Right cardiac atrium (tissue), 5 donors: ENCODE results near the gene HOXA6. TPM values are rescaled to one million over a fixed set of nuclear protein-coding genes. Genes with fewer than 3 reads are reported as not detected.

ENCODE experiments used
- ATAC-seq, 2 donors: fragments of 200-7000 bp; cut with Tn5 transposase; one replicate each; pipeline versions ENCODE4 v1.8.0 to v1.9.1; 2020; ENCODE audit warnings: moderate library complexity in 2 of 2, mild to moderate bottlenecking in 1 of 2
- DNase-seq, 3 donors: peaks; one replicate each; pipeline ENCODE4 v3.0.0-alpha.2; 2020
- H3K27ac ChIP-seq: one replicate; pipeline ENCODE4 v1.5.1; 2013; ENCODE audit warnings: mild to moderate bottlenecking, low read length, control low read depth, moderate library complexity
- H3K27me3 ChIP-seq: one replicate; pipeline ENCODE4 v1.6.1; 2013; ENCODE audit not compliant: control insufficient read depth, insufficient read depth
- H3K4me1 ChIP-seq: one replicate; pipeline ENCODE4 v1.6.1; 2013; ENCODE audit warnings: low read length; ENCODE audit not compliant: control insufficient read depth, insufficient read depth
- H3K4me3 ChIP-seq: one replicate; pipeline ENCODE4 v1.5.1; 2013; ENCODE audit warnings: low read length, control low read depth
- H3K9me3 ChIP-seq: one replicate; pipeline ENCODE4 v1.6.1; 2013; ENCODE audit warnings: low read length; ENCODE audit not compliant: control insufficient read depth
- WGBS: extraction: QIAGEN DNeasy Blood & Tissue Kit; methylation state at CpG from one replicate; pipeline ENCODE4 v1.1.7; 2013; 5-methylcytosine and 5-hydroxymethylcytosine counted together
- intact Hi-C, 4 donors: fragments of 100-400 bp; cut with DNase I; formaldehyde crosslinking; loops; one replicate each; pipeline versions ENCODE4 v1.11.0 to v1.14.0; 2022 to 2023
- polyA plus RNA-seq: library from polyadenylated mRNA; stranded (reverse); fragments of 200-250 nt; gene quantifications from one replicate; pipeline ENCODE4 v1.2.3, GENCODE V29; 2013
- total RNA-seq, 4 donors: library from RNA; stranded (reverse); fragmentation: NEBNext Ultra II Directional; extraction: Animal tissue kit (Norgen Biotek cat#: 25700); gene quantifications; one replicate each; pipeline ENCODE4 v1.2.1, GENCODE V29; 2021
- donor health status: healthy with polysubstance abuse.
- donor health status: DM: no; HTN: yes; CAD: no.
- donor health status: DM: no; HTN: no; CAD: no.
- donor health status: DM: no; HTN: yes; CAD: no; lungs with severe emphysema.
- donor health status: DM: yes; HTN: yes; CAD: no.

HOXA6 gene
- total and polyA plus RNA-seq, 5 donors, result not detected

DNA sequence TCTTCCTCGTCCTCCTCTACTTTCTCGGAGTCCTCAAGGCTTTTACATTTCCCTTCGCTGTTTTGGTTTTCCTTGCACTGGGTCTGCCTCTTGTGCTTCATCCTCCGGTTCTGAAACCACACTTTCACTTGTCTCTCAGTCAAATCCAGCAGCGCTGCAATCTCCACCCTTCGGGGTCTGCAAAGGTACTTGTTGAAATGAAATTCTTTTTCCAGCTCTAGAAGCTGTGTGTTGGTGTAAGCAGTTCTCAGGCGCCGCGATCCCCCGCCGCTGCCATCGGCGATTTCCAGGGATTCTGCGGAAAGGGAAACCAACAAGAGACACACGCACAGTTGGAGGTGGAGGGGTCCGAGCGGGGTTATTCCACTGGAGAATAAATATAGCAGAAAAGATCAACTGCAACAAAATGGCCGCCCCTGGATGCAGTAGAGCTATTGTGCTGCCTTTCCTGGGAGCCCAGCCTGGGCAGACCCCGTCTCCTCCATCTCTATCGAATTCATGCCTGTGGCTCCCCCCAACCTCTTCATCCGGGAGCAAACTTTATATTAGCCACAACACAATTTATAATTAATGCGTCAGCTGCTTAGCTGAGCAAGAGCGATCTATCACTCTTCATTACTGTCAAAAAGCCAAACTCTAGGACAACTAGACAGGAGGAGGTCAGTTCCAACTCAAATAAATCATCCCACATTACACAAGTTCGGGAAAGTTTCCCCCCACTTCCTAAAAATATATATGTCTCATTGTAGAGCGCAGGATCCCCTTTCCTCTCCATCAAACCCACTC, 46.2 kb downstream of the HOXA6 start:
- Histone ChIP-seq H3K9me3 (no peaks in the 10 kb centered on the region), H3K27me3 (no peaks in the 10 kb centered on the region), H3K4me1 (no peaks in the 10 kb centered on the region), H3K27ac (peak overlapping the region; percentile 75), H3K4me3 (peak overlapping the region; percentile 46)
- intact Hi-C loops, result no loop called here
- WGBS, result 20% methylated on average over 25 of the region's 25 CpGs
- no peak for ATAC-seq
- DNase-seq, result no peak

DNA sequence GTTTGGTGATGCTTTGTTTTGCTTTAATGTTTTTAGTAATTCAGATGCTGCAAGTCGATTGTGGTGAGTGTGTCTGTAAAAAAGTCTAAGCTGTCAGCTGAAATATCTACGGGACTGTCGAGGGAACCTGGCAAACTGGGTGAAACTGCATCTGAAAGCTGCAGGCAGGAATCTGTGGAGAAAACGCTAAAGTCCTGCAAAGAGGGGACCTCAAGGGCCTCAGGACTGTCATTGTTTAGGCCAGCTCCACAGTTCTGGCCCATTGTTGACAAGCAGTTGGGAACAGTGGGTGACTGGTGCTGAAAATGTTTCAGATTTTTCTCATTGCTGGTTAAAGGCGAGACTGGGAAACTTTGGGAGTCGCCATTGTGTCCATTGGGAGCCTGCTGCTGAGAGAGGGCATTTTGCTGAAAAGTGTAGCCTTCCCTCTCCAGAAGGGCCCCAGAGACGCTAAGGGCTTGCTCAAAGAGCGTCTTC, 46.8 kb downstream of the HOXA6 start:
- no peaks in the 10 kb centered on the region for H3K27me3 ChIP-seq

DNA sequence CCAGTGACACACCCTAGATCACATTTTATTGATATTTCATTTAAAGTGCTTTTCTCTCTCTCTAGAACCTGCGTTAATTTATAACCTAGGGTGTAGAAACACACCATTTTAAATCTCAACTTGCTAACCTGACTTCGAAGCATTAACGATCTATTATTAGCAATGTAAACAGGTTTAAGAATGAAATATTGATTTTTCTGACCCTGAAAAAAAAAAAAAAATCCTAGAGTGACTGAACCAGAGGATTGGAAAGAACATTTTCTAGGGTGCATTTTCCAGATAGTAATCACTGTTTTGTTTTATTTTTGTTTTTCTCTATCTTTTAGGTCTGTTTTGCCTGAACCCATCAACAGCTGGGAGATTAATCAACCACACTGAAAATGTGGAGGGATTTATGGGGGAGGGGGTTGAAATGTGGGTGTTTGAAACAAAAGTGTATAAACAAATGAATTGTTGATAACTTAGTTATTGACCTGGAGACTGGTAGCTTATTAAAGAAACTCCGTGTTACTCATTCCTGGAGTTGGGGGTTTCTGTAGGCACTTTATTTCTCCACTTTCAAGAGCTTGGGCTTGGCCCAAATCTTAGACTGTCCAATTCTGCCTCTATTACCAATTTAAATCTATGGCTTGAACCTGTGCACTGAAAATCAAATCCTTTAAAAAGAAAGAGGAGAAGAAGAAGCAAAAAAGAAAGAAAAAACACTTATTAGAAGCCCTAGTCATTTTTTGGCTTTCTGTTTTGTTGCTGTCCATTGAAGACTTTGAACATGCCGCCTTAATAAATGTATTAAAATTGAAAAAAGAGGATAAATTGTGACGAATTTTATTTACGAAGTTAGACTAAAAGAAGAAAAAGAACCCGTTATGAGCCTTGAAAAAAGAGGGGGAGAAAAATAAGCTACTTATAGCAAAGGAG, 47.9 kb downstream of the HOXA6 start:
- Histone ChIP-seq H3K27ac (no peak overlapping the region), H3K4me1 (no peaks in the 10 kb centered on the region), H3K9me3 (no peaks in the 10 kb centered on the region), H3K4me3 (no peak overlapping the region), H3K27me3 (no peaks in the 10 kb centered on the region)
- WGBS, result 56% methylated on average over 8 of the region's 8 CpGs
- ATAC-seq (no peak), DNase-seq (no peak)
- intact Hi-C loops, result no loop called here

More for the DNA sequence above, 46.8 kb downstream of the HOXA6 start:
- ATAC-seq (no peak), DNase-seq (no peak)
- Histone ChIP-seq H3K9me3 (no peaks in the 10 kb centered on the region), H3K4me1 (no peaks in the 10 kb centered on the region), H3K4me3 (peak overlapping the region; percentile 46), H3K27ac (peak overlapping the region; percentile 75)
- 34% methylated on average over 8 of the region's 8 CpGs for WGBS
- intact Hi-C loops, result no loop called here

DNA sequence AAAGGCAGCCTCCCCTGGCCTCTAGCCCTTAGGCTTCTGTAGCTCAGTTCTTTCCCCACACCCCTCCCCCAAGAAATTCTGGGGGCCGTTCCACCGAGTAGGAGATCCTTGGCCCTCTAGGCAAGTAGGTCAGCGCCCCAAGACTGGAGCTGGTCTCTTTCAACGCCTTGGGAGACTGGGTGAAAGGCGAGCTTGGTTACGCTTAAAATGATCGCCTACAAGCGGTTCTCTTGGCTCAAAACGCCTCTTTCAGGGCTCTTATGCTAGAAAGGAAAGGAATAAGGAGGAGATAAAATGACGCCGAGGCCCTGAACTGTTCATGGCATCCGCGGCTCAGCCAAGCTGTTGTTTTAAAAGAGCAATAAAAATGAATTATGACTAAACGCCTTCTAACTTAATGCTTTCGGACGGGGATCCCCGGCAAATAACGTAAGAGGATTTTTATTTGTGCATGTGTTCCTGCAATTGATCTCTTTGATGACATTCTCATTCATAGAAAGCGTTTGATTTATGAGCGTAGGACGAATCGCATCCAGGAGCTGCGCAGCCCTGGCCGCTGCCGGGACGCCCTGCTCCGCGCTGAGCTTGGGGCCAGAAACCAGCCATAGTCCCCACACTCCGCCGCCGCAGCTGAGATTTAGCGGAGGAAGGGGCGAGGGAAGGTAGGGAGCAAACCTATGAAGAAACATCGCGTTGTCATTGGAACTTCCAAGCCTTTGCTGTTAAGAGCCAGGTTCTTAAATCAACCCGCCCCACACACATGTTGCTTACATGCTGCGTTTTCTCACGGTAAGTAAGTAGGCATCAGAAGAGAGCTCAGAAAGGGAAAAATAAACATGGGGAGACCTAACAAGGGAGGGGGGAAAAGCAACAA, 48.8 kb downstream of the HOXA6 start:
- intact Hi-C loops, result no loop called here
- WGBS, result 15% methylated on average over 38 of the region's 38 CpGs
- no peak for ATAC-seq

DNA sequence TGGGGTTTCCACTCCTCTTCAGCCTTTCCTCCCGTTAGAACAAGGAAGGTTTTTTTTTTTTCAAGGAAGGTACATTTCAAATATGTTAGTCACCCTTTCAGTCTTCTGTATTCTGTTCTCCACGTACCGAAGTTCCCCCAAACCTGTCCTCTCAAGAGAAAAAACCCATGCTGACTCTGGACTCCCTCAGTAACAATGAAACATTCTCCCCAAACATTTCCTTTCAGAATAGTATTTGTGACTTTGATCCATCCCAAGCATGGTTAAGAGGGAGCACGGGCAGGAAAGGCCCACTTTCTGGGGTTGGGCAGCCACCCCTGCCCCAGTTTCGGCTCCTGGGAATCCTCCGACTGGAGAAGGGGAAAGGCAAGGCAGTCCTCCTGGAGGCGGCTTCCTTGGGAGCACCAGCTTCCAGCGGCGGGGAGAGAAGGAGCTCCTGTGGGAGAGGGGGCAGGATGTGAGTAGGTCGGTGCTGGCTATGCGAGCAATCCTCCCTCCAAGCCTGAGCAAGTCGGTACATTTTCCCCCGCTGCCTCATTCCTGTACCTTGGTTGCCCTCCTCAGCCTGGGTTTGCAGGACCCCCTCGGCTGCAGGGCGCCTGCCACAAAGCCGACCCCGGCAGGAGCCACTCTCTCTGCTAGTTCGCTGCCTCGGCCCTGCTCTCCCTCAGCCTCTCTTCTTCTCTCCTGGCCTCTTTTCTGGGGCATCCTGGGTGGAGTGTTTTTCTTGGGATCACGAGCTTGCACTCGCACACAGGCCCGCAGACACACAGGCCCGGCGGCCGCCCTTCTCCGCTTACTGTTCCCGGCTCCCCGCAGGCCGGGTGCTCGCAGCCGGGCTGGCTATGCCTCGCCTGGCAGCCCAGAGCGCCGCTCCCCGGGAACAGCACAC, 49.6 kb downstream of the HOXA6 start:
- DNase-seq, result peak in 2 of 3 donors; percentile 48 to 56
- intact Hi-C loops, result no loop called here
- Histone ChIP-seq H3K4me1 (no peaks in the 10 kb centered on the region), H3K9me3 (no peaks in the 10 kb centered on the region), H3K27ac (peak overlapping the region; percentile 40), H3K4me3 (peak overlapping the region; percentile 87), H3K27me3 (no peaks in the 10 kb centered on the region)
- 13% methylated on average over 35 of the region's 35 CpGs for WGBS
- ATAC-seq, result peak; percentile 16 to 28

More for the DNA sequence above, 48.8 kb downstream of the HOXA6 start:
- peak overlapping the region; percentile 40 for H3K27ac ChIP-seq
- peak overlapping the region; percentile 41 for H3K4me3 ChIP-seq
- no peaks in the 10 kb centered on the region for H3K27me3 ChIP-seq
- no peak for DNase-seq
- H3K9me3 ChIP-seq, result no peaks in the 10 kb centered on the region
- H3K4me1 ChIP-seq, result no peaks in the 10 kb centered on the region

DNA sequence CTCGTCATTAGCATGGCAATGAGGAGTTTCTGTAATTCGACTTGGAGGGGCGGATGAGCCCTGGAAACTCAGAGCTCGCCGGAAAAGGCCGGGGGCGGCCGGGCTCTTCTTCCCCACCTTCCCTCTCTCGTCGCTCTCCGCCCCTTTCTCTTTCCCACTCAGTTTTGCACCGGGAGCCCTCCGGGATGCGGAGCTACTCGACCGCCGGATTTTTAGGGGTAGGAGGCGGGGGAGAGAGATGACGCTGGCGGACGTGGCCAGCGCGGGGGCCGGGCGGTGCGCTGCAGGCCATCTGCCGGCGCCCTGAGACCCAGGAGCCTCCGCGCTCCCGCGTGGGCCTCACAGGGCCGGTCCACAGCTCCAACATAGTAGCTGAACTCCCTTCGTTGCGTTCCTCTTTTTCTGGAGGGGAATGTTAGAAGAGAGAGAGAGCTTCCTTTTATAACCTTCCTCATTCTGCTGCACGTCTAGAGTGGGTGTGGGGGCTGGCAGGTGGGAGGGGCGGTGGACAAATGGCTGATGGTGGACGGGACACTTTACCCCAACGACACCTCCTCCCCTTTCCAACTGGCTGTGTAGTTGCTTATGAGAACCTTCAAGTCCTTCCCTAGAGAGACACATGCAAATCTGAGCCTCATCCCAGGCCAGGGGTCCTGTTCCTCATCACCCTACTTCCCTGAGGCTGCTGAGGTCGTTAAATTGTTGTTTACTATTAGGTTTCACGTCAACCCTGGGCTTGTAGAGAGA, 50.6 kb downstream of the HOXA6 start:
- H3K27ac ChIP-seq, result peak overlapping the region; percentile 73
- peak overlapping the region; percentile 87 for H3K4me3 ChIP-seq
- peak; percentile 52 to 65 for ATAC-seq
- DNase-seq, result peak in 2 of 3 donors; percentile 64 to 73
- intact Hi-C loops, result no loop called here
- H3K9me3 ChIP-seq, result no peaks in the 10 kb centered on the region
- H3K4me1 ChIP-seq, result no peaks in the 10 kb centered on the region
- WGBS, result 2% methylated on average over 41 of the region's 41 CpGs
- H3K27me3 ChIP-seq, result no peaks in the 10 kb centered on the region

DNA sequence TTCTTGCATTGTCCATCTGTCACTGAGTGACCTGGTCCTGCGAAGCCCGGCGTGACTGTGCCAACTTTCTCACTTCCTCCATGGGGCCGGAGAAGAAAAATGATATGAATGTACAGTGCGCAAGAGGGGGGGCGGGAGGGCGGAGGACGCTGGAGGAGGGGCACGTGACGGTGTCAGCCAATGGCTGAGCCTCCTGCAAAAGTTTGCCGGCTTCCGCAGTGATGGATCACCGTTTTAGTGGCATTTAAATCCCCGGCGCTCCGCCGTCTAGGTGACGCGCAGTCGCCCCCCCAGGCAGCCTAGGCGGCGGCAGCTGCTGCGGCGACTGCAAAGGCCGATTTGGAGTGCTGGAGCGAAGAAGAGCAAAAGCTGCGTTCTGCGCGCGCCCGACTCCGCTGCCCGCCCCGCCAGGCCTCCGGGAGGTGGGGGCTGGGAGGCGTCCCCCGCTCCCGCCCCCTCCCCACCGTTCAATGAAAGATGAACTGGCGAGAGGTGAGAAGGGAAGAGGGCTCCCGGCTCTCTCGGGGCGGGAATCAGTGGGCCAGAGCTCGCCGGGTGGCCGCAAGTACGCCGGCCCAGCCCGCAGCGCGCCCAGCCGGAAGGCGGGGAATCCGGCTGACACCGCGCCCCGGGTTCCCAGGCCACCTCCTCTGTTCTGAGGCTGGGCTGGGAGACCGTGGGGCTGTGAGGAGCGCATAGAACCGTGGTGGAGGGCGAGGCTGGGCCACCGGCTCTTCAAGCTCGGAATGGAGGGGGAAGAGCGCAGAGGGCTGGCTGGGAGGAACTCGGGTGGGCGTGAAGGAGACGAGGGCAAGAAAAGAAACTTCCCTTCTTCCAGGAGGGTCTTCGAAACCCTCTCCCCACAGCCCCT, 51.4 kb downstream of the HOXA6 start, which contains the start of gene HOXA1:
HOXA1 (minus strand) TSS at position 104 of the 871 bp plus-strand sequence; CDS start at position 16, 88 bp downstream.
- Histone ChIP-seq H3K9me3 (no peaks in the 10 kb centered on the region), H3K4me3 (peak within 1 kb of the TSS; percentile 87), H3K27ac (peak within 1 kb of the TSS; percentile 73), H3K27me3 (no peaks in the 10 kb centered on the region), H3K4me1 (no peaks in the 10 kb centered on the region)
- DNase-seq (peak; percentile 65 to 84 (median 80)), ATAC-seq (peak; percentile 77 to 87)
- under 1% methylated on average over 68 of the region's 68 CpGs for WGBS
- intact Hi-C loops, result no loop called here
